WTC11 (cell line): ENCODE data around the gene PSMD1. TPM values are rescaled to one million over a fixed set of nuclear protein-coding genes. Genes with fewer than 3 reads are reported as not detected.
A peak's percentile ranks its signal among the peaks of the same experiment; 100 is the strongest.

ENCODE experiments used
- ATAC-seq: fragments of 200-7000 bp; cut with Tn5 transposase; 2 replicates; pipeline ENCODE4 v1.10.0; 2021; ENCODE audit warnings: mild to moderate bottlenecking, moderate library complexity
- CTCF ChIA-PET: fragments of 300-600 bp; sonication (Branson Sonifier 250); formaldehyde crosslinking; loops from one replicate; lab custom pipeline; 2021; ENCODE audit warnings: antibody characterized with exemption; lab: Charles Lee
- POLR2A ChIA-PET: fragments of 350-600 bp; sonication (Branson Sonifier 250); formaldehyde crosslinking; loops from one replicate; lab custom pipeline; 2021; ENCODE audit warnings: antibody characterized with exemption; lab: Charles Lee
- DNase-seq: peaks from one replicate; pipeline ENCODE4 v3.0.0; 2021; ENCODE audit warnings: low spot score
- H3K27ac Mint-ChIP-seq: 2 replicates; pipeline ENCODE4 v1.8.0; 2021; ENCODE audit warnings: mixed read lengths
- H3K27me3 Mint-ChIP-seq: 2 replicates; pipeline ENCODE4 v1.8.0; 2021; ENCODE audit warnings: low read depth, mild to moderate bottlenecking, moderate library complexity, mixed read lengths
- H3K36me3 Mint-ChIP-seq: 2 replicates; pipeline ENCODE4 v1.8.0; 2021; ENCODE audit warnings: mixed read lengths
- H3K4me1 Mint-ChIP-seq: 2 replicates; pipeline ENCODE4 v1.8.0; 2022; ENCODE audit warnings: mixed read lengths
- H3K4me3 Mint-ChIP-seq: 2 replicates; pipeline ENCODE4 v1.8.0; 2021; ENCODE audit warnings: mild to moderate bottlenecking, moderate library complexity, mixed read lengths
- H3K9me3 Mint-ChIP-seq: 2 replicates; pipeline ENCODE4 v1.8.0; 2021; ENCODE audit warnings: mixed read lengths
- CBFB ChIP-seq: sonication (generic); formaldehyde crosslinking; IDR thresholded peaks from 2 replicates; pipeline ENCODE4 v1.8.1; 2022; ENCODE audit warnings: mild to moderate bottlenecking, low read depth, missing genetic modification reagents
- CREB1 ChIP-seq: sonication (generic); formaldehyde crosslinking; IDR thresholded peaks from 2 replicates; pipeline ENCODE4 v1.8.0; 2023; ENCODE audit warnings: mild to moderate bottlenecking, missing genetic modification reagents
- GTF2I ChIP-seq: fragments of 250-450 bp; sonication (Bioruptor Pico); conservative IDR thresholded peaks from 2 replicates; pipeline ENCODE4 v1.4.0; 2021; ENCODE audit warnings: mild to moderate bottlenecking
- NR1H2 ChIP-seq: sonication (generic); formaldehyde crosslinking; IDR thresholded peaks from 2 replicates; pipeline ENCODE4 v1.9.0; 2021; ENCODE audit warnings: mild to moderate bottlenecking, moderate library complexity, missing genetic modification reagents
- NR2C2 ChIP-seq: sonication (generic); formaldehyde crosslinking; IDR thresholded peaks from 2 replicates; pipeline ENCODE4 v1.8.0; 2022; ENCODE audit warnings: mild to moderate bottlenecking, missing genetic modification reagents
- SMAD3 ChIP-seq: sonication (generic); formaldehyde crosslinking; IDR thresholded peaks from 2 replicates; pipeline ENCODE4 v1.8.0; 2022; ENCODE audit warnings: missing genetic modification reagents, mild to moderate bottlenecking, borderline replicate concordance
- TEAD1 ChIP-seq: sonication (generic); formaldehyde crosslinking; IDR thresholded peaks from 2 replicates; pipeline ENCODE4 v1.8.0; 2022; ENCODE audit warnings: mild to moderate bottlenecking, missing genetic modification reagents
- TP53 ChIP-seq: sonication (generic); formaldehyde crosslinking; IDR thresholded peaks from 2 replicates; pipeline ENCODE4 v1.8.1; 2023; ENCODE audit warnings: mild to moderate bottlenecking, missing genetic modification reagents
- ZBTB21 ChIP-seq: sonication (generic); formaldehyde crosslinking; IDR thresholded peaks from 2 replicates; pipeline ENCODE4 v1.8.1; 2023; ENCODE audit warnings: mild to moderate bottlenecking, missing genetic modification reagents, borderline replicate concordance
- ZNF317 ChIP-seq: sonication (generic); formaldehyde crosslinking; IDR thresholded peaks from 2 replicates; pipeline ENCODE4 v1.8.1; 2023; ENCODE audit warnings: low read depth, mild to moderate bottlenecking, moderate library complexity, missing genetic modification reagents, borderline replicate concordance
- ZNF416 ChIP-seq: fragments of 250-450 bp; sonication (Bioruptor Pico); IDR thresholded peaks from 2 replicates; pipeline ENCODE4 v1.9.0; 2021; ENCODE audit warnings: mild to moderate bottlenecking, inconsistent platforms
- ZNF671 ChIP-seq: fragments of 250-450 bp; sonication (Bioruptor Pico); IDR thresholded peaks from 2 replicates; pipeline ENCODE4 v1.8.0; 2021; ENCODE audit warnings: mild to moderate bottlenecking
- total RNA-seq: library from RNA; stranded (reverse); gene quantifications from 3 replicates; pipeline ENCODE4 v1.2.3, GENCODE V29; 2021
- TF ChIP-seq, protein P1 (sequence below): sonication (generic); formaldehyde crosslinking; IDR thresholded peaks from 2 replicates; pipeline ENCODE4 v1.8.1; 2023; ENCODE audit warnings: mild to moderate bottlenecking, missing genetic modification reagents, moderate library complexity
- TF ChIP-seq, protein P2 (sequence below): sonication (generic); formaldehyde crosslinking; IDR thresholded peaks from 2 replicates; pipeline ENCODE4 v1.8.0; 2022; ENCODE audit warnings: missing genetic modification reagents
- TF ChIP-seq, protein P3 (sequence below): sonication (generic); formaldehyde crosslinking; IDR thresholded peaks from 2 replicates; pipeline ENCODE4 v1.8.1; 2022; ENCODE audit warnings: low read depth, mild to moderate bottlenecking, moderate library complexity, missing genetic modification reagents, borderline replicate concordance
- TF ChIP-seq, protein P4 (sequence below): fragments of 250-450 bp; sonication (Bioruptor Pico); IDR thresholded peaks from 2 replicates; pipeline ENCODE4 v1.9.0; 2021; ENCODE audit warnings: moderate library complexity, mild to moderate bottlenecking, inconsistent platforms, borderline replicate concordance
- TF ChIP-seq, protein P5 (sequence below): sonication (generic); formaldehyde crosslinking; IDR thresholded peaks from 2 replicates; pipeline ENCODE4 v1.8.1; 2023; ENCODE audit warnings: mild to moderate bottlenecking, missing genetic modification reagents, borderline replicate concordance
- TF ChIP-seq, protein P6 (sequence below): sonication (generic); formaldehyde crosslinking; IDR thresholded peaks from 2 replicates; pipeline ENCODE4 v1.8.1; 2022; ENCODE audit warnings: missing genetic modification reagents, borderline replicate concordance
- TF ChIP-seq, protein P7 (sequence below): sonication (generic); formaldehyde crosslinking; IDR thresholded peaks from 2 replicates; pipeline ENCODE4 v1.8.0; 2023; ENCODE audit warnings: missing genetic modification reagents

PSMD1 gene
- total RNA-seq, 1 experiment from 2014 or later = 163 TPM

DNA sequence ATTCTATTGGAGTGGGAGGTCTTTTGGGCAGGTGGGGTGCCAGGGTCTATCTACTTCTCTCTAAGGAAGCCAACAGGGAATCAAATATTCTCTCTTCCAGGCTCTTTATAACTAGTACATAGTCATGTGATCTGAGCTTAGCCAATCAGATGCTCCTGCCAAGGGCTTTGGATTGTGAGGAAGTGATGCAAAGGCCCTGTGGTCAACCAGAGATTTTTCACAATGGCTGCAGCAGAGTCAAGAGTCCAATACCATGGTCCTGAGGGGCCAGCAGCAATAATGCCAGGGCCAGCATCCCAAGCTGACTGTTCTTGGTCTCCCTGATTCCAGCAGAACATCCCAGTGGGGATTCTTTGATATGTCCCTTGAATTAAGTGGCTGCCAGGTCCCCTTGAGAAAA is 27.8 kb upstream of the PSMD1 start:
- Mint-ChIP-seq H3K27me3 (peaks cover 25% of the 10 kb centered on the region), H3K9me3 (no peaks in the 10 kb centered on the region; the same call in 1 of the 2 replicates), H3K4me3 (no peak overlapping the region), H3K4me1 (no peaks in the 10 kb centered on the region), H3K36me3 (no peaks in the 10 kb centered on the region), H3K27ac (no peak overlapping the region)
- ChIA-PET POLR2A (no interaction called here), CTCF (interaction anchor here (1.6 kb wide), 1 partner anchor 127 kb away, joined by 4 read pairs; no protein-coding TSS in a partner anchor)
- no peak for DNase-seq
- ATAC-seq = no peak
- TF ChIP-seq TEAD1 (CRISPR knock-in tag) (no peak), GTF2I (peak; percentile 60; the same call in 1 of the 2 replicates)

DNA sequence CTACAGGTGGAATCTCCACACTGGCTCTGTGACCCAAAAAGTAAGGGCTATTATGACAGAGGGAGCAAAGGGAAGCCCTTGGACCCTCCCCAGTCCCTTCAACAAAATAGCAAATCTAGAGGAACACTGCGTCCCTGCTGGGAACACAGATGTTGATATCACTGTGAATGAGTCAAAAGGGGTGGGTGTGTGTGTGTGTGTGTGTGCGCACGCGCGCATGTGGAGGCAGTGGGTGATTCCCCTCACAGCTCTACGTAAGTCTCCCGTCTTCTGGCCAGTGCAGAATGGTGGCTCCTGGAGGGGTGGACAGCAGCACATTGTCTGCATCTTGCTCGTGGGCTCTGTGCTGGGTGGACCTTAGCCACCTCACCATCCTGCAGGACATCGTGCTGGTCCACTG is 27.1 kb upstream of the PSMD1 start:
- CTCF ChIA-PET = interaction anchor here (1.6 to 2.4 kb wide), 2 partner anchors 23 to 127 kb away, joined by 4 to 8 read pairs; no protein-coding TSS in a partner anchor
- POLR2A ChIA-PET = no interaction called here
- Mint-ChIP-seq H3K9me3 (no peaks in the 10 kb centered on the region; the same call in 1 of the 2 replicates), H3K4me3 (no peak overlapping the region), H3K36me3 (no peaks in the 10 kb centered on the region), H3K27ac (no peak overlapping the region)
- ATAC-seq (no peak), DNase-seq (no peak)
- TF ChIP-seq, protein P1, sequence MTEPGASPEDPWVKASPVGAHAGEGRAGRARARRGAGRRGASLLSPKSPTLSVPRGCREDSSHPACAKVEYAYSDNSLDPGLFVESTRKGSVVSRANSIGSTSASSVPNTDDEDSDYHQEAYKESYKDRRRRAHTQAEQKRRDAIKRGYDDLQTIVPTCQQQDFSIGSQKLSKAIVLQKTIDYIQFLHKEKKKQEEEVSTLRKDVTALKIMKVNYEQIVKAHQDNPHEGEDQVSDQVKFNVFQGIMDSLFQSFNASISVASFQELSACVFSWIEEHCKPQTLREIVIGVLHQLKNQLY = no peak
- TF ChIP-seq NR2C2 (CRISPR knock-in tag) = no peak
- TF ChIP-seq, protein P2, sequence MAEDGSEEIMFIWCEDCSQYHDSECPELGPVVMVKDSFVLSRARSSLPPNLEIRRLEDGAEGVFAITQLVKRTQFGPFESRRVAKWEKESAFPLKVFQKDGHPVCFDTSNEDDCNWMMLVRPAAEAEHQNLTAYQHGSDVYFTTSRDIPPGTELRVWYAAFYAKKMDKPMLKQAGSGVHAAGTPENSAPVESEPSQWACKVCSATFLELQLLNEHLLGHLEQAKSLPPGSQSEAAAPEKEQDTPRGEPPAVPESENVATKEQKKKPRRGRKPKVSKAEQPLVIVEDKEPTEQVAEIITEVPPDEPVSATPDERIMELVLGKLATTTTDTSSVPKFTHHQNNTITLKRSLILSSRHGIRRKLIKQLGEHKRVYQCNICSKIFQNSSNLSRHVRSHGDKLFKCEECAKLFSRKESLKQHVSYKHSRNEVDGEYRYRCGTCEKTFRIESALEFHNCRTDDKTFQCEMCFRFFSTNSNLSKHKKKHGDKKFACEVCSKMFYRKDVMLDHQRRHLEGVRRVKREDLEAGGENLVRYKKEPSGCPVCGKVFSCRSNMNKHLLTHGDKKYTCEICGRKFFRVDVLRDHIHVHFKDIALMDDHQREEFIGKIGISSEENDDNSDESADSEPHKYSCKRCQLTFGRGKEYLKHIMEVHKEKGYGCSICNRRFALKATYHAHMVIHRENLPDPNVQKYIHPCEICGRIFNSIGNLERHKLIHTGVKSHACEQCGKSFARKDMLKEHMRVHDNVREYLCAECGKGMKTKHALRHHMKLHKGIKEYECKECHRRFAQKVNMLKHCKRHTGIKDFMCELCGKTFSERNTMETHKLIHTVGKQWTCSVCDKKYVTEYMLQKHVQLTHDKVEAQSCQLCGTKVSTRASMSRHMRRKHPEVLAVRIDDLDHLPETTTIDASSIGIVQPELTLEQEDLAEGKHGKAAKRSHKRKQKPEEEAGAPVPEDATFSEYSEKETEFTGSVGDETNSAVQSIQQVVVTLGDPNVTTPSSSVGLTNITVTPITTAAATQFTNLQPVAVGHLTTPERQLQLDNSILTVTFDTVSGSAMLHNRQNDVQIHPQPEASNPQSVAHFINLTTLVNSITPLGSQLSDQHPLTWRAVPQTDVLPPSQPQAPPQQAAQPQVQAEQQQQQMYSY (CRISPR knock-in tag) = no peak
- no peak for TF ChIP-seq CREB1 (CRISPR knock-in tag)
- TF ChIP-seq, protein P3, sequence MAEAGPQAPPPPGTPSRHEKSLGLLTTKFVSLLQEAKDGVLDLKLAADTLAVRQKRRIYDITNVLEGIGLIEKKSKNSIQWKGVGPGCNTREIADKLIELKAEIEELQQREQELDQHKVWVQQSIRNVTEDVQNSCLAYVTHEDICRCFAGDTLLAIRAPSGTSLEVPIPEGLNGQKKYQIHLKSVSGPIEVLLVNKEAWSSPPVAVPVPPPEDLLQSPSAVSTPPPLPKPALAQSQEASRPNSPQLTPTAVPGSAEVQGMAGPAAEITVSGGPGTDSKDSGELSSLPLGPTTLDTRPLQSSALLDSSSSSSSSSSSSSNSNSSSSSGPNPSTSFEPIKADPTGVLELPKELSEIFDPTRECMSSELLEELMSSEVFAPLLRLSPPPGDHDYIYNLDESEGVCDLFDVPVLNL = no peak
- TF ChIP-seq CBFB (CRISPR knock-in tag) = no peak
- no peak for TF ChIP-seq ZNF317 (CRISPR knock-in tag)
- no peak for TF ChIP-seq NR1H2
- TF ChIP-seq TP53 (CRISPR knock-in tag) = no peak
- no peak for TF ChIP-seq ZBTB21 (CRISPR knock-in tag)
- TF ChIP-seq, protein P4, sequence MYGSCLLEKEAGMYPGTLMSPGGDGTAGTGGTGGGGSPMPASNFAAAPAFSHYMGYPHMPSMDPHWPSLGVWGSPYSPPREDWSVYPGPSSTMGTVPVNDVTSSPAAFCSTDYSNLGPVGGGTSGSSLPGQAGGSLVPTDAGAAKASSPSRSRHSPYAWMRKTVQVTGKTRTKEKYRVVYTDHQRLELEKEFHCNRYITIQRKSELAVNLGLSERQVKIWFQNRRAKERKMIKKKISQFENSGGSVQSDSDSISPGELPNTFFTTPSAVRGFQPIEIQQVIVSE (CRISPR knock-in tag) = no peak
- TF ChIP-seq ZNF671 = no peak
- TF ChIP-seq, all 79 proteins: peak for 0
- no peaks in the 10 kb centered on the region for H3K4me1 Mint-ChIP-seq
- peaks cover 30% of the 10 kb centered on the region for H3K27me3 Mint-ChIP-seq

DNA sequence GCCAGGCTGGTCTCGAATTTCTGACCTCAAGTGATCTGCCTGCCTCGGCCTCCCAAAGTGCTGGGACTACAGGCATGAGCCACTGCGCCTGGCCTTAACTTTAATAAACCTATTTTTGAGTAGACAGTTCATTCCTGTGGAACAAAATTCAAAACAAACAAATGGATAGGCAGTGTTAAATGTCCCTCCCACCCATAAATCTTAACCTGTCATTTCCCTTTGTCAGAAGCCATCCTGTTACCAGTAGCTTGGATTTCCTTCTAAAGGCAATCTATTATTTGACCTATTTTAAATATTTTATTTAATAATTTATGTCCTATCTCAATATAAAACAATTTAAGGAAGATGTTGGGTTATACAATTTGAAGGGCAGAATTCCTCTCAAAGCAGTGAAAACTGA is 25.9 kb upstream of the PSMD1 start:
- Mint-ChIP-seq H3K27me3 (peaks cover 41% of the 10 kb centered on the region), H3K27ac (no peak overlapping the region), H3K36me3 (no peaks in the 10 kb centered on the region), H3K9me3 (no peaks in the 10 kb centered on the region; the same call in 1 of the 2 replicates), H3K4me3 (no peak overlapping the region), H3K4me1 (no peaks in the 10 kb centered on the region)
- ChIA-PET CTCF (interaction anchor here (1.0 to 2.4 kb wide), 2 partner anchors 22 to 27 kb away, joined by 3 to 8 read pairs; no protein-coding TSS in a partner anchor), POLR2A (no interaction called here)
- ATAC-seq = no peak
- no peak for TF ChIP-seq ZNF416
- TF ChIP-seq, protein P5, sequence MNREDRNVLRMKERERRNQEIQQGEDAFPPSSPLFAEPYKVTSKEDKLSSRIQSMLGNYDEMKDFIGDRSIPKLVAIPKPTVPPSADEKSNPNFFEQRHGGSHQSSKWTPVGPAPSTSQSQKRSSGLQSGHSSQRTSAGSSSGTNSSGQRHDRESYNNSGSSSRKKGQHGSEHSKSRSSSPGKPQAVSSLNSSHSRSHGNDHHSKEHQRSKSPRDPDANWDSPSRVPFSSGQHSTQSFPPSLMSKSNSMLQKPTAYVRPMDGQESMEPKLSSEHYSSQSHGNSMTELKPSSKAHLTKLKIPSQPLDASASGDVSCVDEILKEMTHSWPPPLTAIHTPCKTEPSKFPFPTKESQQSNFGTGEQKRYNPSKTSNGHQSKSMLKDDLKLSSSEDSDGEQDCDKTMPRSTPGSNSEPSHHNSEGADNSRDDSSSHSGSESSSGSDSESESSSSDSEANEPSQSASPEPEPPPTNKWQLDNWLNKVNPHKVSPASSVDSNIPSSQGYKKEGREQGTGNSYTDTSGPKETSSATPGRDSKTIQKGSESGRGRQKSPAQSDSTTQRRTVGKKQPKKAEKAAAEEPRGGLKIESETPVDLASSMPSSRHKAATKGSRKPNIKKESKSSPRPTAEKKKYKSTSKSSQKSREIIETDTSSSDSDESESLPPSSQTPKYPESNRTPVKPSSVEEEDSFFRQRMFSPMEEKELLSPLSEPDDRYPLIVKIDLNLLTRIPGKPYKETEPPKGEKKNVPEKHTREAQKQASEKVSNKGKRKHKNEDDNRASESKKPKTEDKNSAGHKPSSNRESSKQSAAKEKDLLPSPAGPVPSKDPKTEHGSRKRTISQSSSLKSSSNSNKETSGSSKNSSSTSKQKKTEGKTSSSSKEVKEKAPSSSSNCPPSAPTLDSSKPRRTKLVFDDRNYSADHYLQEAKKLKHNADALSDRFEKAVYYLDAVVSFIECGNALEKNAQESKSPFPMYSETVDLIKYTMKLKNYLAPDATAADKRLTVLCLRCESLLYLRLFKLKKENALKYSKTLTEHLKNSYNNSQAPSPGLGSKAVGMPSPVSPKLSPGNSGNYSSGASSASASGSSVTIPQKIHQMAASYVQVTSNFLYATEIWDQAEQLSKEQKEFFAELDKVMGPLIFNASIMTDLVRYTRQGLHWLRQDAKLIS = no peak
- TF ChIP-seq, protein P6, sequence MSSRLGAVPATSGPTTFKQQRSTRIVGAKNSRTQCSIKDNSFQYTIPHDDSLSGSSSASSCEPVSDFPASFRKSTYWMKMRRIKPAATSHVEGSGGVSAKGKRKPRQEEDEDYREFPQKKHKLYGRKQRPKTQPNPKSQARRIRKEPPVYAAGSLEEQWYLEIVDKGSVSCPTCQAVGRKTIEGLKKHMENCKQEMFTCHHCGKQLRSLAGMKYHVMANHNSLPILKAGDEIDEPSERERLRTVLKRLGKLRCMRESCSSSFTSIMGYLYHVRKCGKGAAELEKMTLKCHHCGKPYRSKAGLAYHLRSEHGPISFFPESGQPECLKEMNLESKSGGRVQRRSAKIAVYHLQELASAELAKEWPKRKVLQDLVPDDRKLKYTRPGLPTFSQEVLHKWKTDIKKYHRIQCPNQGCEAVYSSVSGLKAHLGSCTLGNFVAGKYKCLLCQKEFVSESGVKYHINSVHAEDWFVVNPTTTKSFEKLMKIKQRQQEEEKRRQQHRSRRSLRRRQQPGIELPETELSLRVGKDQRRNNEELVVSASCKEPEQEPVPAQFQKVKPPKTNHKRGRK (CRISPR knock-in tag) = no peak
- TF ChIP-seq, protein P7, sequence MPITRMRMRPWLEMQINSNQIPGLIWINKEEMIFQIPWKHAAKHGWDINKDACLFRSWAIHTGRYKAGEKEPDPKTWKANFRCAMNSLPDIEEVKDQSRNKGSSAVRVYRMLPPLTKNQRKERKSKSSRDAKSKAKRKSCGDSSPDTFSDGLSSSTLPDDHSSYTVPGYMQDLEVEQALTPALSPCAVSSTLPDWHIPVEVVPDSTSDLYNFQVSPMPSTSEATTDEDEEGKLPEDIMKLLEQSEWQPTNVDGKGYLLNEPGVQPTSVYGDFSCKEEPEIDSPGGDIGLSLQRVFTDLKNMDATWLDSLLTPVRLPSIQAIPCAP (CRISPR knock-in tag) = no peak
- no peak for TF ChIP-seq SMAD3 (CRISPR knock-in tag)
- no peak for DNase-seq
